IPS DF 6.9 (cell line): Measurements from ENCODE around the gene XAGE5.
"Not testable (repeated sequence)": the region's sequence is repeated elsewhere in the genome, so short reads cannot be mapped to it uniquely, and the experiment has no call there.

Experiments used
- DNase-seq: peaks from one replicate; pipeline ENCODE4 v3.0.0-alpha.2; 2013; ENCODE audit warnings: low read depth, low spot score
- H3K27ac ChIP-seq: one replicate; pipeline ENCODE4 v1.5.1; 2013; ENCODE audit warnings: low read length, control low read depth
- H3K27me3 ChIP-seq: 2 replicates; pipeline ENCODE4 v1.6.1; 2013; ENCODE audit warnings: mild to moderate bottlenecking, low read length; ENCODE audit not compliant: control insufficient read depth, insufficient read depth
- H3K36me3 ChIP-seq: 2 replicates; pipeline ENCODE4 v1.6.1; 2013; ENCODE audit warnings: low read length; ENCODE audit not compliant: control insufficient read depth, insufficient read depth
- H3K4me1 ChIP-seq: 2 replicates; pipeline ENCODE4 v1.6.1; 2013; ENCODE audit warnings: low read length; ENCODE audit not compliant: control insufficient read depth, insufficient read depth
- H3K4me3 ChIP-seq: 2 replicates; pipeline ENCODE4 v1.5.1; 2013; ENCODE audit warnings: mild to moderate bottlenecking, low read length
- H3K9me3 ChIP-seq: 2 replicates; pipeline ENCODE4 v1.6.1; 2013; ENCODE audit warnings: low read length, inconsistent platforms; ENCODE audit not compliant: control insufficient read depth, insufficient read depth
- WGBS: extraction: QIAGEN DNeasy Blood & Tissue Kit; methylation state at CpG from one replicate; pipeline ENCODE4 v1.1.7; 2013; ENCODE audit warnings: mixed read lengths, missing lambda C conversion rate; ENCODE audit not compliant: insufficient read length, insufficient coverage; 5-methylcytosine and 5-hydroxymethylcytosine counted together

The XAGE5 gene

GRCh38 chrX:52852110-52852860 lies 41.2 kb downstream of the XAGE5 start:
- no peaks in the 10 kb centered on the region for H3K27me3 ChIP-seq
- H3K9me3 ChIP-seq = no peaks in the 10 kb centered on the region
- WGBS = no CpG with 5 or more reads among the region's 9 CpGs

DNA sequence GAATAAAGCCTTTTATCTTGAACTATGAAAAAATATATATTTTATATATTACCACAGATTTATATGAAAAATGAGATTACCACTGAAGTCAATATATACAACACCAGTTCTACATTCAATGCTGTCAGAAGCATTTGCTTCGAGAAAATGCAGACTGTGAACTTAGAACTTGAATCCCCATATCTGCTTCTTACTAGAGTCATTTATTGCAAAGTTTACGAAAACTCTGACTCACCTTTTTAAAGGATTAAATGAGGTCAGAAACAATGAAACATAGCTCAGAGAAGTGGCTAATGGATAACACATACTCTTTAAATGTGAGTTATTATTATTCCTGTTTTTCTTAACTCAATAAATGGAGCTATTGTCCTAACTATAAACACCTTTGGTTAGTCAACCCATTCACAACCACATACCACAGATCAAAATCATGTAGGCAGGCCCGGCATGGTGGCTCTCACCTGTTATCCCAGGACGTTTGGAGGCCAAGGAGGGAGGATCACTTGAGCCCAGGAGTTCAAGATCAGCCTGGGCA lies 46.0 kb downstream of the XAGE5 start:
- not testable (repeated sequence) for H3K27ac ChIP-seq, H3K27me3 ChIP-seq, H3K4me3 ChIP-seq, DNase-seq, H3K4me1 ChIP-seq, H3K9me3 ChIP-seq, H3K36me3 ChIP-seq
- WGBS = no CpG with 5 or more reads among the region's 4 CpGs

More at GRCh38 chrX:52852110-52852860, 41.2 kb downstream of the XAGE5 start:
- Histone ChIP-seq H3K27ac (no peak overlapping the region), H3K4me1 (no peaks in the 10 kb centered on the region), H3K4me3 (no peak overlapping the region), H3K36me3 (no peaks in the 10 kb centered on the region)
- no peak for DNase-seq

DNA sequence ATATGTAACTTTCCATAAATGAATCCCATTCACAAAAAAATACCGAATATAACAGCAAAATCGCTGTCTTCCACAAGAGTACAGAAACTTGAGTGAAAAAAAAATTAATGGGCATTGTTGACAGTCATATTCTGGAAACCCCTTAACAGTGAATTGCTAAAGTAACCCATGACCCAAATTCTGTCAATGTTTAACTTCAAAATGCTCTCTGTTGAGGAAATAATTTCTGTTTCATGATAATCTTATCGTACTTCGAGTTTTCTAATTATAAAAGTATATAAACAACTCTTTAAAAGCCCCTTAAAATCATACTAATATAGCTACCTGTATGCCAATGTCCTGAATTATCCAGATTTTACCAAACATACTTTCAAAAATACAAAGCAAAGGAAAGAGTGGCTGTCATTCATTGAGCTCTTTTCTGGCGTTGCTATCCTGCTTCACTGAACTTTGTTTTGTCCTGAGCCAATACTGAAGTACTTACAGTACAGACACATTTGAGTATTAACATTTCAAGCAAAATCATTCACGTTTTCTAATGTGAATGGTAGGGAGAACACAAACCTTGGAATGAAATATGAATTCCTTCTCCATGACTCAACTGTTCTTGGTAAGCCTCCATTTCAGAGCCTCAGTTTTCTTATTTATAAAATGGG lies 54.4 kb downstream of the XAGE5 start:
- Histone ChIP-seq H3K27ac (no peak overlapping the region), H3K9me3 (no peaks in the 10 kb centered on the region), H3K4me3 (no peak overlapping the region), H3K4me1 (no peaks in the 10 kb centered on the region), H3K36me3 (no peaks in the 10 kb centered on the region), H3K27me3 (no peaks in the 10 kb centered on the region)
- no peak for DNase-seq
- no CpG with 5 or more reads among the region's 6 CpGs for WGBS
